Esophagus squamous epithelium (tissue), 4 donors: ENCODE measurements around the gene CYP26B1.

Experiments
- POLR2A ChIP-seq, 4 donors: fragments of 450-650 bp; IDR thresholded peaks; one replicate each; pipeline ENCODE4 v1.6.1; 2017; ENCODE audit warnings: antibody characterized with exemption in 4 of 4, mild to moderate bottlenecking in 4 of 4, moderate library complexity in 3 of 4
- TF ChIP-seq, protein P1 (sequence below), 6 experiments: fragments of 450-650 bp in 4 of 6; fragments of 200-600 bp in 2 of 6; sonication (generic) in 2 of 6; IDR thresholded peaks; one replicate each; pipeline ENCODE4 v1.5.1; 2016 to 2019; ENCODE audit warnings: antibody characterized with exemption in 6 of 6, mild to moderate bottlenecking in 4 of 6, moderate library complexity in 4 of 6

DNA sequence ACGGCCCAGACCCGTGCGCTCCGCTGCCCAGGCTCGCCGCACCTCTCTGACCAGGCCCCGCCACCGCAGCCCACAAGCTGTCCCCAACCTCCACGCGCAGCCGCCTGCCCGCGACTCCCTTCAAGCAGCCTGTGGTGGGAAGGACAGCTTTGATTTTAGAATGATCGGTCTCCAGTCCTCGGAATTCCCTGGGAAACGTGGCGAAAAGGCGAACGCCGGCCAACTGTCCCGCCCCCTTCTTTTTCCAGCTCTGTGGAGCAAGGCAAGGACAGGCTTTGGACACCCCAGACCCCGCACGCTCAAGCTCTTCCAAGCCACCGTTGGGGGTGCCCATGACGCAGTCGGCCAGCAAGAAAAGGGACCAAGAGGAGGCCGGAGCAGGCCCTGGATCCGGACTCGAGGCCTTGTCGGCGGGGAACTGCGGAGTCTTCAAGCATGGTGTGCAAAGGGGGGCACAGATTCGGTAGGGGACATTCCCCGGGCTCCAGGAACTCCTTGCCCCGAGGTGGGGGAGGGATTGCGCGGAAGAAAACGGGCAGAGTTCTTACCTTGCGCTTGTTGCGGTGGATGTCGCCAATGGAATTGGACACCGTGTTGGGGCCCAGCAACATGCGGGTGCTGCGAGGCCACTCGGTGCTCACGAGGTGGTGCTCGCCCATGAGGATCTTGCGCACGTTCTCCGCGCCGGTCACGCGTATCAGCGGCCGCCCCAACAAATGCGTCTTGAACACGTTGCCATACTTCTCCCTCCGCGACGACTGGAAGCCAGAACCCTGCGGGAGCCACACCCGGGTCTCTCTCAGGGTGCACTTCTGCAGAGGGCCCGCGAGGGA, 4.0 kb downstream of the CYP26B1 start:
- no peak for TF ChIP-seq POLR2A (IDR thresholded peaks at IDR 0.05)
- TF ChIP-seq, protein P1, sequence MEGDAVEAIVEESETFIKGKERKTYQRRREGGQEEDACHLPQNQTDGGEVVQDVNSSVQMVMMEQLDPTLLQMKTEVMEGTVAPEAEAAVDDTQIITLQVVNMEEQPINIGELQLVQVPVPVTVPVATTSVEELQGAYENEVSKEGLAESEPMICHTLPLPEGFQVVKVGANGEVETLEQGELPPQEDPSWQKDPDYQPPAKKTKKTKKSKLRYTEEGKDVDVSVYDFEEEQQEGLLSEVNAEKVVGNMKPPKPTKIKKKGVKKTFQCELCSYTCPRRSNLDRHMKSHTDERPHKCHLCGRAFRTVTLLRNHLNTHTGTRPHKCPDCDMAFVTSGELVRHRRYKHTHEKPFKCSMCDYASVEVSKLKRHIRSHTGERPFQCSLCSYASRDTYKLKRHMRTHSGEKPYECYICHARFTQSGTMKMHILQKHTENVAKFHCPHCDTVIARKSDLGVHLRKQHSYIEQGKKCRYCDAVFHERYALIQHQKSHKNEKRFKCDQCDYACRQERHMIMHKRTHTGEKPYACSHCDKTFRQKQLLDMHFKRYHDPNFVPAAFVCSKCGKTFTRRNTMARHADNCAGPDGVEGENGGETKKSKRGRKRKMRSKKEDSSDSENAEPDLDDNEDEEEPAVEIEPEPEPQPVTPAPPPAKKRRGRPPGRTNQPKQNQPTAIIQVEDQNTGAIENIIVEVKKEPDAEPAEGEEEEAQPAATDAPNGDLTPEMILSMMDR (IDR thresholded peaks at IDR 0.05), result no peak
